ENCODE results near the gene NHLH2. TPM values are rescaled to one million over a fixed set of nuclear protein-coding genes. Genes with fewer than 3 reads are reported as not detected.

Gene NHLH2
- total RNA-seq (1 to 10 TPM; 2.8 to 5.6 TPM), polyA plus RNA-seq (ENCODE audit: insufficient read length in 2 of 2) (10 to 100 TPM; 11.0 to 11.7 TPM)
- long read RNA-seq, donor 1, full-length matches to known transcripts, result 11 of 11 reads
- long read RNA-seq, donor 1, partial matches to known transcripts, result 0 of 11 reads
- long read RNA-seq, donor 1, other reads (novel, unspliced or antisense), result 0 of 11 reads
- long read RNA-seq, donor 2, full-length matches to known transcripts, result 3 of 3 reads
- long read RNA-seq, donor 2, partial matches to known transcripts, result 0 of 3 reads
- long read RNA-seq, donor 2, other reads (novel, unspliced or antisense), result 0 of 3 reads
- long read RNA-seq, donor 3, full-length matches to known transcripts, result 5 of 5 reads
- long read RNA-seq, donor 3, partial matches to known transcripts, result 0 of 5 reads
- long read RNA-seq, donor 3, other reads (novel, unspliced or antisense), result 0 of 5 reads
- long read RNA-seq, donor 4, result 0 reads

DNA sequence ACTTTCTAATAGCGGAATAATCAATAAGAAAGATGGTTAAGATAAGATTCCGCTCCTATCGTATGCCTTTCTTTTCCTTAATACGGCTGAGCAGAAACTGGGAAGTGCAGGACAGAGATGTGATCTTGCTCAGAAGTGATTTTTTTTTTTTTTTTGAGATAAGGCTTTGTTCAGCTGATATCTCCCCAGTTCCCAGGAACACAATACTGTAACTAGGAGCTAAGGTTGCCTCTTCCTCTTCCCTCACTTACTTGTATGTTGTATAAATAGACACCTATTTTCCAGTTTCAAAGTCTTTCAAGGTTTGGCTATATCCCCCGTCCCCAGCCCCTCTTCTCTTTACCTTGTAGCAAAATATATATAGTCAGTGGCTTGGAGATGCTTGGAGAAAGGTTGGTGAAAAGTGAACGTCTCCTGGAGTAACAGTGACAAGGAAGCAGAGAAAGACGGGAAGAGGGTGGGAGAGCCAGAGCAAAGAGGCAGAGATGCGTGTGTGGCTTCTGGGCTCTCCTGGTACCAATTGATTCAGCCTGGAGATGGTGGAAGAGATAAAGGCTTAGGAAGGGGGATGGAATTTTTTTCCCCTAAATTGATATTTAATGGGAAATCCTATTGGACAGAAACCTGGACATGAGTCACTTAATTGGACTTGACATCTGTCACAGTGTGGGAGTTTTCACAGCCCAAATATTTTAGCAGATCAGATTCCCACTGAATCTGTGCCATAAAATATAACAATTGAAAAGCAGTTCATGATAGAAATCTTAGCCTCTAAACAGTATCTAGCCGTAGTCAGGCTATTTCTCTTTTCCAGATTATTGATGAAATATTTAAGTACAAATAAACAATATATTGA, at the start of gene NHLH2:
Gene NHLH2 (minus strand): TSS at position 522 of the 856 bp plus-strand sequence. CDS start 2,754 bp downstream, outside the sequence.
- 22% methylated on average over 3 of the region's 9 CpGs for WGBS (ENCODE audit: insufficient coverage)
- H3K27ac ChIP-seq (ENCODE audit: low read depth, low read length), result peak within 1 kb of the TSS; percentile 51
- H3K4me3 ChIP-seq (ENCODE audit: low read depth, low read length), result peak within 1 kb of the TSS; percentile 30
- peak in 3 of 6 donors; percentile 45 to 94 (median 50) for DNase-seq (ENCODE audit: low read depth in 4 of 6, low spot score in 6 of 6)
- peaks cover 20% of the 10 kb centered on the region for H3K4me1 ChIP-seq (ENCODE audit: control insufficient read depth, insufficient read depth, low read length)
- no peaks in the 10 kb centered on the region for H3K9me3 ChIP-seq (ENCODE audit: control insufficient read depth, insufficient read depth, low read length)
- H3K27me3 ChIP-seq (ENCODE audit: control insufficient read depth, insufficient read depth, low read length), result peaks cover 55% of the 10 kb centered on the region
- H3K36me3 ChIP-seq (ENCODE audit: control insufficient read depth, insufficient read depth, low read length), result no peaks in the 10 kb centered on the region

DNA sequence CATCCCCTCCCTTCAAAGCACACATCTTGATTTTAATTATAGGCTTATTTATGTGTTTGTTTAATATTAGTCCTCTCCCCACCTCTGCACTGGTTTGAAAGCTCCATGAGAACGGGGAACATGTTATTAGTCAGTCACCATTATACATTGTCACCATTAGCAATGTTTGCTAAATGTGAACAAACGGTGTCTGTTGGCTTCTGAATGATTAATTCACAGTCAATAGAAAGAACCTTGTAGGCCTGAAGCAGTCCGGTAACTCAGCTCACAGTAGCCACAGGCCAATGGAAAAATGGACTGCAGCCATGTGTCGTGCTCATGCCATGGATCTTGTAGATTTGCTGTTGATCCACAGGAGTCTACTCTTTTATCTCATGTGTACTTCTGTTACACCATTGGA, 49.7 kb upstream of the NHLH2 start:
- WGBS (ENCODE audit: insufficient coverage), result 42% methylated on average over 2 of the region's 4 CpGs
- Histone ChIP-seq H3K4me3 (ENCODE audit: low read depth, low read length) (no peak overlapping the region), H3K4me1 (ENCODE audit: control insufficient read depth, insufficient read depth, low read length) (no peaks in the 10 kb centered on the region), H3K9me3 (ENCODE audit: control insufficient read depth, insufficient read depth, low read length) (no peaks in the 10 kb centered on the region), H3K27me3 (ENCODE audit: control insufficient read depth, insufficient read depth, low read length) (no peaks in the 10 kb centered on the region), H3K36me3 (ENCODE audit: control insufficient read depth, insufficient read depth, low read length) (no peaks in the 10 kb centered on the region), H3K27ac (ENCODE audit: low read depth, low read length) (no peak overlapping the region)
- peak in 1 of 6 donors; percentile 25 for DNase-seq (ENCODE audit: low read depth in 4 of 6, low spot score in 6 of 6)

- no peaks in the 10 kb centered on the region for H3K27me3 ChIP-seq (ENCODE audit: control insufficient read depth, insufficient read depth, low read length)
- H3K9me3 ChIP-seq (ENCODE audit: control insufficient read depth, insufficient read depth, low read length), result no peaks in the 10 kb centered on the region
- H3K4me3 ChIP-seq (ENCODE audit: low read depth, low read length), result no peak overlapping the region
- WGBS (ENCODE audit: insufficient coverage), result 100% methylated on average over 1 of the region's 2 CpGs
- no peaks in the 10 kb centered on the region for H3K4me1 ChIP-seq (ENCODE audit: control insufficient read depth, insufficient read depth, low read length)
- H3K36me3 ChIP-seq (ENCODE audit: control insufficient read depth, insufficient read depth, low read length), result no peaks in the 10 kb centered on the region
- no peak overlapping the region for H3K27ac ChIP-seq (ENCODE audit: low read depth, low read length)
- DNase-seq (ENCODE audit: low read depth in 4 of 6, low spot score in 6 of 6), result no peak
Measured at GRCh38 chr1:115888976-115889375, 48.0 kb upstream of the NHLH2 start.

GRCh38 chr1:115882913-115883902, 42.3 kb upstream of the NHLH2 start:
- H3K4me3 ChIP-seq (ENCODE audit: low read depth, low read length), result no peak overlapping the region
- no peak overlapping the region for H3K27ac ChIP-seq (ENCODE audit: low read depth, low read length)
- no peaks in the 10 kb centered on the region for H3K4me1 ChIP-seq (ENCODE audit: control insufficient read depth, insufficient read depth, low read length)
- H3K9me3 ChIP-seq (ENCODE audit: control insufficient read depth, insufficient read depth, low read length), result no peaks in the 10 kb centered on the region
- DNase-seq (ENCODE audit: low read depth in 4 of 6, low spot score in 6 of 6), result peak in 1 of 6 donors; percentile 85
- 44% methylated on average over 4 of the region's 8 CpGs for WGBS (ENCODE audit: insufficient coverage)
- no peaks in the 10 kb centered on the region for H3K36me3 ChIP-seq (ENCODE audit: control insufficient read depth, insufficient read depth, low read length)
- no peaks in the 10 kb centered on the region for H3K27me3 ChIP-seq (ENCODE audit: control insufficient read depth, insufficient read depth, low read length)

DNA sequence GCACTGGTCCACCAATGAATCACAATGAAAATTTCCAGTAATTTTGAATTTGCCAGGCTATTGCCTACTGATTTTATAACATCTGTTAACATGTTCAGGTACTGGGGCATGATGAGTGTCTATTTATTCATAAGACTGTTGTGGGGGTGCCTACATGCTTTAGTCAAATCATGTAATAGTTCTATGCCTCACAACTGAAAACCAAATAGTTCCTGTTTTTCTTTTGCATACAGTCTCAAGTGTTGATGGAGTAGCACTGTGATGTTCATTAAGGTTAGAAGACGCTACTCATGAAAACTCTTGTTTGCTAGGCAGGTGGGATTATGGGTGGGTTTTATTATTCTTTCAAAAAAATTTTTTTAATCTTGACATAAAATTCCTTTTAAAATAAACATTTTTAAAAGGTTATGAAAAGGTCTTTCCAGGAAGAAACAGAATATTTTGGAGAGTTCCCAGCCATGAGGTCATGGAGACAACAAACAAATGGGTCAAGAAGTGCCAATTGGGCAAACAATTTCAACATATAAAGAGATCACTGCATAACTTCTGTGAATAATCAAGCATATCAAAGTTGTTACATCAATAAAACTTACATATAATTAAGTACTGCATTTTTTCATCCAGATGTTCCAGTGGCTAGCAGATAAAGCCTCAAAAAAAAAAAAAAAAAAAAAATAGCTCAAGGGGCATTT, 40.2 kb upstream of the NHLH2 start:
- Histone ChIP-seq H3K4me1 (ENCODE audit: control insufficient read depth, insufficient read depth, low read length) (no peaks in the 10 kb centered on the region), H3K4me3 (ENCODE audit: low read depth, low read length) (no peak overlapping the region), H3K36me3 (ENCODE audit: control insufficient read depth, insufficient read depth, low read length) (no peaks in the 10 kb centered on the region), H3K27ac (ENCODE audit: low read depth, low read length) (no peak overlapping the region), H3K27me3 (ENCODE audit: control insufficient read depth, insufficient read depth, low read length) (no peaks in the 10 kb centered on the region), H3K9me3 (ENCODE audit: control insufficient read depth, insufficient read depth, low read length) (no peaks in the 10 kb centered on the region)
- WGBS (ENCODE audit: insufficient coverage), result no CpG with 5 or more reads among the region's 1 CpG
- no peak for DNase-seq (ENCODE audit: low read depth in 4 of 6, low spot score in 6 of 6)

DNA sequence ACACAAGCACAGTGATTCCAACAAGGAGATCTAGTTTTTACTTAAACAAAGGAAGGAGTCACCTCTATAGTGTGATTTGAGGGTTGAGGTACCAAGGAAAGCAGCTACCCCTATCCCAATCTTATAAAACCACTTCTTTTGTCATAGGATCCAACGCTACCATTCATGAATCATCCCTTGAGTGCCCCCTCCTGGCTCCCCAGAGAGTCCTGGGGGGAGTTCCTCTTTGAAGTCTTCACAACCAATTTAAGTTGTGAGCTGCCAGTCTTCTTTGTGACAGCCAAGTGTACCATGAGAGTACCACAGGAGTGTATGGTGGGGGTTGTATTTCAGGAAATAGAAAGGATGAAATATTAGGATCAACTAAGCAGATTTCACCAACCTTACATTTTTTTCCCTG, 39.1 kb upstream of the NHLH2 start:
- DNase-seq (ENCODE audit: low read depth in 4 of 6, low spot score in 6 of 6), result no peak
- Histone ChIP-seq H3K4me3 (ENCODE audit: low read depth, low read length) (no peak overlapping the region), H3K4me1 (ENCODE audit: control insufficient read depth, insufficient read depth, low read length) (no peaks in the 10 kb centered on the region), H3K27ac (ENCODE audit: low read depth, low read length) (no peak overlapping the region), H3K27me3 (ENCODE audit: control insufficient read depth, insufficient read depth, low read length) (no peaks in the 10 kb centered on the region), H3K36me3 (ENCODE audit: control insufficient read depth, insufficient read depth, low read length) (no peaks in the 10 kb centered on the region), H3K9me3 (ENCODE audit: control insufficient read depth, insufficient read depth, low read length) (no peaks in the 10 kb centered on the region)
- whole genome bisulfite sequencing (ENCODE audit: insufficient coverage), result no CpG with 5 or more reads among the region's 1 CpG

DNA sequence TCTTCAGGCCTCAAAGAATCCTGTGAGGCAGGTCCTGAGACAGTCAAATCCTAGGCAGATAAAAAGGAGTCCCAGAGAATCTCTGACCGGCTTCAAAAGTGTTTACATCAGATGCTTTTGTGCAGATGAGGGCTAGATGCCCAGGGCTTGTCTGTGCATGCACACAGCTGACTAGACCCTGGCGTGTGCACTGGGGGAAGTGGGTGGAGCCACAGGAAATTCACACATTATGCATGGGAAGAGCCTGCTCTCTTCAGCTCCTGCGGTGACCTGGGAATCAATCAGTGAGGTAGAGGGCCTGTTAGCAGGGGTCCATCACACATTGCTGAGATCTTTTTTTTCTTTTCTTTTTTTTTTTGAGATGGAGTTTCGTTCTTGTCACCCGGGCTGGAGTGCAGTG, 36.6 kb upstream of the NHLH2 start:
- H3K36me3 ChIP-seq (ENCODE audit: control insufficient read depth, insufficient read depth, low read length), result no peaks in the 10 kb centered on the region
- no peaks in the 10 kb centered on the region for H3K27me3 ChIP-seq (ENCODE audit: control insufficient read depth, insufficient read depth, low read length)
- H3K9me3 ChIP-seq (ENCODE audit: control insufficient read depth, insufficient read depth, low read length), result no peaks in the 10 kb centered on the region
- WGBS (ENCODE audit: insufficient coverage), result 13% methylated on average over 2 of the region's 5 CpGs
- no peak overlapping the region for H3K4me3 ChIP-seq (ENCODE audit: low read depth, low read length)
- DNase-seq (ENCODE audit: low read depth in 4 of 6, low spot score in 6 of 6), result peak in 2 of 6 donors; percentile 16 to 38
- no peaks in the 10 kb centered on the region for H3K4me1 ChIP-seq (ENCODE audit: control insufficient read depth, insufficient read depth, low read length)
- no peak overlapping the region for H3K27ac ChIP-seq (ENCODE audit: low read depth, low read length)

DNA sequence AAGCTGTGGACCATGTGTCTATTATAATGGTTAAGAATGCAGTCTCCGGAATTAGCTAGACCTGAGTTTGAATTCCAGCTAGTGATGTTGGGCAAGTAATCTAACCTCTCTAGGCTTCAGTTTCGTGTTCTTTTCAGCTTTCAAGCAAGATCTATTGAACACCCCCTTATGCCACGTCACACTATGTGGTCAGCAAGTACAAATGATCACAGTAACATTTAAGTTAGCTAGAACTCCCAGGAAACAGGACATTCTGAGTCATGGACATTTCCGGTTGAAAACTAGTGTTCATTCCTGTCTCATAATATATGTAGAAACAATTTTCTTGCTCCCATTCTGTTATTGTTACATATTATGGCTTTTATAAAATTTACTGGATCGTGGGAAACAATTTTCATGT, 34.0 kb upstream of the NHLH2 start:
- Histone ChIP-seq H3K27ac (ENCODE audit: low read depth, low read length) (no peak overlapping the region), H3K9me3 (ENCODE audit: control insufficient read depth, insufficient read depth, low read length) (no peaks in the 10 kb centered on the region), H3K36me3 (ENCODE audit: control insufficient read depth, insufficient read depth, low read length) (no peaks in the 10 kb centered on the region), H3K4me3 (ENCODE audit: low read depth, low read length) (no peak overlapping the region), H3K4me1 (ENCODE audit: control insufficient read depth, insufficient read depth, low read length) (no peaks in the 10 kb centered on the region), H3K27me3 (ENCODE audit: control insufficient read depth, insufficient read depth, low read length) (peaks cover 4% of the 10 kb centered on the region)
- DNase-seq (ENCODE audit: low read depth in 4 of 6, low spot score in 6 of 6), result no peak
- 67% methylated on average over 1 of the region's 5 CpGs for WGBS (ENCODE audit: insufficient coverage)
